ENCODE data around the gene SLC9A9. TPM values are rescaled to one million over a fixed set of nuclear protein-coding genes. Genes with fewer than 3 reads are reported as not detected.
A peak's percentile ranks its signal among the peaks of the same experiment; 100 is the strongest.
"Not testable (repeated sequence)": the region's sequence is repeated elsewhere in the genome, so short reads cannot be mapped to it uniquely, and the experiment has no call there.

SLC9A9 gene
- polyA plus RNA-seq, 1 experiment, result 13.4 TPM

DNA sequence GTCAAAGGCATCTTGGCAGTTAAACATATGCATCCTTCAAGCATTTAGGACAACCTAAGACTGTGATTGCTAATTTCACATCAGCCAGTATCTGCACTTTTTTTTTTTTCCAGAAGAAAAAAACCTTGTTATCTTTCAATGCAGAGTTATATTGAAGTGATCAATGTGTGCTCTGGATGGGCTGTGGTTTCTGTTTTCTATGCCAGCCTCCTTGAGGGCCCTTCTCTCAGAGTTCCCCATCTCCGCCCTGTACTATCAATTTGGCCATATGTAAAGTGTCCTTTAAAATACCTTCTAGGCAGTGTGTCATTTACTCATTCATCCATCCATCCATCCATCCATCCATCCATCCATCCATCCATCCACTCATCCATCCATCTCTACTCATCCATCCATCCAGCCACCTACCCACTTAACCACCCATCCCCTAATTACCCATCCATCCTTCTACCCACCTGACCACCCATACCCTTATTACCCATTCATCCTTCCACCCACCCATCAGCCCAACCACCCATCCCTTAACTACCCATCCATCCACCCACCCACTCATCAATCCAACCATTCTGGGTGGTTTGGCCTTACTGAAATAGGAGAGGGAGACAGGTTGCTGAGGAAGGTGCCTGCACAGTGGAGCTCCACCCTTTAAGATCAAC is 406.6 kb downstream of the SLC9A9 start:
- Histone ChIP-seq H3K9me3 (ENCODE audit: control insufficient read depth, insufficient read depth, low read length) (no peaks in the 10 kb centered on the region), H3K4me3 (ENCODE audit: low read depth, low read length) (no peak overlapping the region), H3K27me3 (ENCODE audit: control insufficient read depth, insufficient read depth, low read length) (no peaks in the 10 kb centered on the region), H3K27ac (ENCODE audit: low read depth, low read length) (no peak overlapping the region)
- ChIA-PET CTCF (no interaction called here), POLR2A (no interaction called here)
- no peak for DNase-seq (ENCODE audit: low read depth, low spot score)
- TF ChIP-seq, protein P1, sequence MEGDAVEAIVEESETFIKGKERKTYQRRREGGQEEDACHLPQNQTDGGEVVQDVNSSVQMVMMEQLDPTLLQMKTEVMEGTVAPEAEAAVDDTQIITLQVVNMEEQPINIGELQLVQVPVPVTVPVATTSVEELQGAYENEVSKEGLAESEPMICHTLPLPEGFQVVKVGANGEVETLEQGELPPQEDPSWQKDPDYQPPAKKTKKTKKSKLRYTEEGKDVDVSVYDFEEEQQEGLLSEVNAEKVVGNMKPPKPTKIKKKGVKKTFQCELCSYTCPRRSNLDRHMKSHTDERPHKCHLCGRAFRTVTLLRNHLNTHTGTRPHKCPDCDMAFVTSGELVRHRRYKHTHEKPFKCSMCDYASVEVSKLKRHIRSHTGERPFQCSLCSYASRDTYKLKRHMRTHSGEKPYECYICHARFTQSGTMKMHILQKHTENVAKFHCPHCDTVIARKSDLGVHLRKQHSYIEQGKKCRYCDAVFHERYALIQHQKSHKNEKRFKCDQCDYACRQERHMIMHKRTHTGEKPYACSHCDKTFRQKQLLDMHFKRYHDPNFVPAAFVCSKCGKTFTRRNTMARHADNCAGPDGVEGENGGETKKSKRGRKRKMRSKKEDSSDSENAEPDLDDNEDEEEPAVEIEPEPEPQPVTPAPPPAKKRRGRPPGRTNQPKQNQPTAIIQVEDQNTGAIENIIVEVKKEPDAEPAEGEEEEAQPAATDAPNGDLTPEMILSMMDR (IDR thresholded peaks at IDR 0.05; ENCODE audit: low read depth, low read length), result no peak

DNA sequence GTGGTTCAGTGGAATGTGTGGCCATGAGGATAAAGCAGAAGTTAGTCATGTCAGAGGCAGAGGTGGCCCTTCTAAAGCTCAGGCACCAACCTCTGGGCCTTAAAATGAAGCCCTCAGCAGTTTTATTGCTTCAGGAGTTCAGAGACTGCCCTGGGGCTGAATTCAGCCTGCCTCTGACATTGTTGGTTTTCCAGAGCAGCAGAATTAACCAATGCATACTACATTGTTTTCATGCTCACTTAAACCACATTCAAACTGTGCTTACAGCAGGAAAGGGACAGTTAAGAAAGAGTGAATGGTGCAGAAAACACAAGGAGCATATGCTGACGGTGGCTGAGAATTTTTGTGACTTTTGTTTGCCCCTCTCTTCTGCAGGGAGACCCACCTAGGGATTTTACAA is 408.5 kb downstream of the SLC9A9 start:
- CTCF ChIA-PET, result no interaction called here
- Histone ChIP-seq H3K27ac (ENCODE audit: low read depth, low read length) (no peak overlapping the region), H3K27me3 (ENCODE audit: control insufficient read depth, insufficient read depth, low read length) (no peaks in the 10 kb centered on the region), H3K4me3 (ENCODE audit: low read depth, low read length) (no peak overlapping the region), H3K9me3 (ENCODE audit: control insufficient read depth, insufficient read depth, low read length) (no peaks in the 10 kb centered on the region)
- POLR2A ChIA-PET, result no interaction called here
- TF ChIP-seq, protein P1 (IDR thresholded peaks at IDR 0.05; ENCODE audit: low read depth, low read length), result no peak
- DNase-seq (ENCODE audit: low read depth, low spot score), result no peak

DNA sequence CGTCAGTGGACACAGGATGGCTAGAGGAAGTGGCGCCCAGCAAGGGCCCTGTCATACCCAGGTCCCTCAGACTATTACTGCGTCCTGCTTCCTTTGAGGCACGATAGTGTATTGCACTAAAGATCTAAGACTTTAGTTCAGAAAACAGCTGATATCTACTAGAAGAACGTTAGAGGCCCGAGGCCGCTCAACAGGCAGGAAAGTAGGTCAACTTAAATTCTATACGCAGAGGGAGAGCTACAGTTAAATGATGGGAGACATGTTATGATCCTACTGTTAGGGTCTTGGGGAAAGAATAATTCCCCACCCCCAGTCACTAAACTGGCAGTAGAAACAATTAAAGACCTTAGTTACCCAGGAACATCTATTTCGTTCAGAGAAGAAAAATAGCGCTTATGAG is 410.9 kb downstream of the SLC9A9 start:
- H3K27ac ChIP-seq (ENCODE audit: low read depth, low read length), result no peak overlapping the region
- TF ChIP-seq, protein P1 (IDR thresholded peaks at IDR 0.05; ENCODE audit: low read depth, low read length), result no peak
- no peak for DNase-seq (ENCODE audit: low read depth, low spot score)
- no peaks in the 10 kb centered on the region for H3K9me3 ChIP-seq (ENCODE audit: control insufficient read depth, insufficient read depth, low read length)
- no peaks in the 10 kb centered on the region for H3K27me3 ChIP-seq (ENCODE audit: control insufficient read depth, insufficient read depth, low read length)
- no peak overlapping the region for H3K4me3 ChIP-seq (ENCODE audit: low read depth, low read length)
- POLR2A ChIA-PET, result no interaction called here
- CTCF ChIA-PET, result no interaction called here

DNA sequence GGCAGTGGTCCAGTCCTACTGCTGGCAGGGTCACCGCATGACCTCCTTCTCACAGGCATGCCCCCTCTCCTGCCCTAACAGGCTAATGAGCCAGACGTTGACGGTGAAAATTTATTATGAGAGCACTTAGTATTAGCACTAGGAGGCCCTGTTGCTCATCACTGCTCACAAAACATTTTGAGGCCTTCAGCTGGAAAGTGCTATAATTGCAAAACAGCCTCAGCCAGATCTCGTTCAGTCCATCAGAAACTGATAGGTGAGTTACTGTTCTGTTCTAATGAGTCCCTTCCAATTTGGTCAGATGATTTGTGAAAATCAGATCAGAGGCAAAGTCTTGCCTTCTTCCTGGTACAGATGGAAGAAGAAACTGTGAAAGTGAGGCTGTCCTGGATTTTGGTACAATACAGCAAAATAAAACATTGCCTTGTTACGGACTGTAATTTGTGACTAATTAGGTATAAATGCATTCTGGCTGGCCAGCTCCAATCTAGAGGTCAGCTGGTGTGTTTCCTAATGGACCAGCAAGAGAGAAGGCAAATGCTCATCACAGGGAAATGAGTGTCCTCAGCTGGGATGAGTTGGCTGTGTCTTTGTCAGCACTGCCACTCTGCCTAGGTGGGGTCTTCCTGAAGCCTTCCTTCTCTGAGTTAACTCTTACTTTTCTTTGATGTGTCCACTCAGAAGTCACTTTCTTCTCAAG is 411.9 kb downstream of the SLC9A9 start:
- Histone ChIP-seq H3K27me3 (ENCODE audit: control insufficient read depth, insufficient read depth, low read length) (no peaks in the 10 kb centered on the region), H3K9me3 (ENCODE audit: control insufficient read depth, insufficient read depth, low read length) (no peaks in the 10 kb centered on the region), H3K27ac (ENCODE audit: low read depth, low read length) (no peak overlapping the region), H3K4me3 (ENCODE audit: low read depth, low read length) (no peak overlapping the region)
- DNase-seq (ENCODE audit: low read depth, low spot score), result no peak
- ChIA-PET CTCF (no interaction called here), POLR2A (no interaction called here)
- TF ChIP-seq, protein P1 (IDR thresholded peaks at IDR 0.05; ENCODE audit: low read depth, low read length), result no peak

DNA sequence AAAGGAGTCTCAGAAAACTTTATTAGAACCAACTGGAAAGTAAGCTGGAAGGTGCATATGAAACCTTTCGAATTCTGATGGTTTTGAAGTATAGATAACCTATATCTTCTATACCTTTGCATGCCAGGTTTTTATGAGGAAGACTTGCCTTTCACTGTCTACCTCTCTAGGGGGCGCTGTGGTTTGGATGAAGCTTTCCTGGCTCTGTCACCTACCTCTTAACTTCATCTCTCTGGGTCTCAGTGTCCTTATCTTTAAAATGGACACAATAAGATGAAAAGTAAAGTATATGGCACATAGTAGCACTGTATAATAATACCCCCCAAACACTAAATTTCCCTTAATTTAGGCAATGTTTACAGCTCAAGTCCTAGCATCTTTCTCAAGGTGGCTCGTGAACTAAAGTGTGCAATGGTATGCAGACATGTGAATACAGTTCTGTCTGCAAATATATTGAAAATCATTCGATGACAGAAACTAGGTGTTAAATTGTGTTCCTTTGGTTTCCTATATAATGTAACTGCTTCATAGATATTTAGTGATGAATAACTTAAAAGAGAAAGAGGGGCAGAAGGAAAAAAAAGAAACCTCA is 414.4 kb downstream of the SLC9A9 start:
- no peaks in the 10 kb centered on the region for H3K9me3 ChIP-seq (ENCODE audit: control insufficient read depth, insufficient read depth, low read length)
- ChIA-PET POLR2A (no interaction called here), CTCF (interaction anchor here (1.0 to 1.8 kb wide), 2 partner anchors 12 to 29 kb away, joined by 3 read pairs; no protein-coding TSS in a partner anchor)
- DNase-seq (ENCODE audit: low read depth, low spot score), result no peak
- TF ChIP-seq, protein P1 (IDR thresholded peaks at IDR 0.05; ENCODE audit: low read depth, low read length), result peak; percentile 28
- H3K27me3 ChIP-seq (ENCODE audit: control insufficient read depth, insufficient read depth, low read length), result no peaks in the 10 kb centered on the region
- H3K27ac ChIP-seq (ENCODE audit: low read depth, low read length), result no peak overlapping the region
- no peak overlapping the region for H3K4me3 ChIP-seq (ENCODE audit: low read depth, low read length)

DNA sequence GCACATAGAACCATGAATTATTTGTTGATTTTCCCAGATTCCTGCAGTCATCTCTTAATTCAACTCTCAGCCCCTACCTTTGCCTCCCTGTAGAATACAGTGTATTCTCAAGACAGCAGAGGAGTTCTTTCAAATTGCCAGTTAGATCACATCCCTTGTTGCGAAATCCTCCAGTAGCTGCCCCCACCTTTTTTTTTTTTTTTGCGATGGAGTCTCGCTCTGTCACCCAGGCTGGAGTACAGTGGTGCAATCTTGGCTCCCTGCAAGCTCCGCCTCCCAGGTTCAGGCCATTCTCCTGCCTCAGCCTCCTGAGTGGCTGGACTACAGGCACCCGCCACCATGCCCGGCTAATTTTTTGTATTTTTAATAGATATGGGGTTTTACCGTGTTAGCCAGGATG is 417.0 kb downstream of the SLC9A9 start:
- H3K27me3 ChIP-seq (ENCODE audit: control insufficient read depth, insufficient read depth, low read length); DNase-seq (ENCODE audit: low read depth, low spot score); CTCF ChIA-PET; H3K9me3 ChIP-seq (ENCODE audit: control insufficient read depth, insufficient read depth, low read length); H3K4me3 ChIP-seq (ENCODE audit: low read depth, low read length); POLR2A ChIA-PET; H3K27ac ChIP-seq (ENCODE audit: low read depth, low read length): not testable (repeated sequence)

All from AG04450 (cell line).